GM23338 (cell line): ENCODE data around the gene SLC35B1.

Source experiments
- CREB1 ChIP-seq: fragments of 250-450 bp; sonication (Bioruptor Pico); IDR thresholded peaks from 2 replicates; pipeline ENCODE4 v1.5.0; 2020; ENCODE audit warnings: low read depth, mild to moderate bottlenecking, moderate library complexity
- CTCF ChIP-seq, 2 experiments: fragments of 200-600 bp in 1 of 2; sonication (generic) in 1 of 2; conservative IDR thresholded peaks; 2 replicates each; pipeline versions ENCODE4 v1.5.1 to v1.6.1; 2016 to 2017; ENCODE audit warnings: antibody characterized with exemption in 2 of 2, low read depth in 2 of 2, mild to moderate bottlenecking in 2 of 2, moderate library complexity in 1 of 2
- EZH2 ChIP-seq: fragments of 200-600 bp; sonication (generic); IDR thresholded peaks from one replicate; pipeline ENCODE4 v1.8.0; 2017; ENCODE audit warnings: antibody characterized with exemption, mild to moderate bottlenecking, low read depth; ENCODE audit not compliant: unreplicated experiment
- EZH2phosphoT487 ChIP-seq: fragments of 200-600 bp; sonication (generic); IDR thresholded peaks from one replicate; pipeline ENCODE4 v1.8.1; 2018; ENCODE audit warnings: antibody characterized with exemption; ENCODE audit not compliant: unreplicated experiment
- POLR2AphosphoS5 ChIP-seq: IDR thresholded peaks from 2 replicates; pipeline ENCODE4 v1.6.1; 2016; ENCODE audit warnings: antibody characterized with exemption, low read depth

GRCh38 chr17:49691677-49692191, 16.0 kb downstream of the SLC35B1 start:
- peak in 1 of 2 experiments; percentile 40; a peak in 2 of 4 replicates for TF ChIP-seq CTCF (conservative IDR thresholded peaks at IDR 0.05; ENCODE audit: low read depth in 2 of 2)
- no peak for TF ChIP-seq CREB1
- TF ChIP-seq EZH2, result no peak
- TF ChIP-seq EZH2phosphoT487, result no peak
- no peak for TF ChIP-seq POLR2AphosphoS5
